Activated naive CD4-positive, alpha-beta T cell treated with anti-CD3 and anti-CD28 coated beads for 36 hours (primary cell): Measurements from ENCODE around the gene TRMT5. TPM values are rescaled to one million over a fixed set of nuclear protein-coding genes. Genes with fewer than 3 reads are reported as not detected.

Experiments used
- CTCF ChIA-PET: fragments of 350-600 bp; sonication (Branson Sonifier 250); formaldehyde crosslinking; loops from one replicate; lab custom pipeline; 2021; ENCODE audit warnings: antibody characterized with exemption; lab: Charles Lee
- DNase-seq: peaks from one replicate; pipeline ENCODE4 v3.0.0-alpha.2; 2020
- H3K27ac Mint-ChIP-seq: one replicate; pipeline ENCODE4 v1.8.0; 2021; ENCODE audit warnings: mild to moderate bottlenecking, mixed read lengths
- H3K27me3 Mint-ChIP-seq: one replicate; pipeline ENCODE4 v1.8.0; 2021; ENCODE audit warnings: low read depth, mixed read lengths
- H3K36me3 Mint-ChIP-seq: one replicate; pipeline ENCODE4 v1.8.0; 2021; ENCODE audit warnings: low read depth, mixed read lengths
- H3K4me1 Mint-ChIP-seq: one replicate; pipeline ENCODE4 v1.8.0; 2021; ENCODE audit warnings: low read depth, mixed read lengths
- H3K4me3 Mint-ChIP-seq: one replicate; pipeline ENCODE4 v1.8.0; 2021; ENCODE audit warnings: mild to moderate bottlenecking, moderate library complexity, mixed read lengths
- H3K9me3 Mint-ChIP-seq: one replicate; pipeline ENCODE4 v1.8.0; 2021; ENCODE audit warnings: mixed read lengths
- intact Hi-C: fragments of 100-400 bp; cut with micrococcal nuclease; formaldehyde crosslinking; loops from one replicate; pipeline ENCODE4 v1.15.1; 2023
- total RNA-seq, 2 experiments: library from RNA; stranded (reverse); gene quantifications; one replicate each; pipeline ENCODE4 v1.2.3, GENCODE V29; 2021

Gene TRMT5
- 10 to 100 TPM; 13.9 to 18.3 TPM for total RNA-seq

GRCh38 chr14:60980811-60981632, at the start of gene TRMT5, which contains the start of gene SLC38A6:
Gene TRMT5 (minus strand): TSS chr14:60981079. CDS start chr14:60980973, 106 bp downstream.
Gene SLC38A6 (plus strand): TSS chr14:60981245. CDS start chr14:60981278, 33 bp downstream.
- intact Hi-C loops, result loop anchor here (1.0 to 2.0 kb wide), 8 partner anchors 197 to 782 kb away; partner anchors contain the start of genes MNAT1, PPM1A and SNAPC1
- CTCF ChIA-PET, result interaction anchor here (0.6 to 1.3 kb wide), 2 partner anchors 19 to 54 kb away, joined by 3 read pairs; no protein-coding TSS in a partner anchor
- H3K27me3 Mint-ChIP-seq, result no peaks in the 10 kb centered on the region

GRCh38 chr14:61026526-61026925, 45.6 kb upstream of the TRMT5 start:
- no peak overlapping the region for H3K27ac Mint-ChIP-seq
- CTCF ChIA-PET, result interaction anchor here (0.6 to 2.6 kb wide), 11 partner anchors 8 to 444 kb away, joined by 3 to 21 read pairs (median 3); no protein-coding TSS in a partner anchor
- H3K4me3 Mint-ChIP-seq, result no peak overlapping the region
- no peaks in the 10 kb centered on the region for H3K36me3 Mint-ChIP-seq
- H3K27me3 Mint-ChIP-seq, result no peaks in the 10 kb centered on the region
- no peaks in the 10 kb centered on the region for H3K9me3 Mint-ChIP-seq
- no peaks in the 10 kb centered on the region for H3K4me1 Mint-ChIP-seq
- DNase-seq, result no peak
- intact Hi-C loops, result loop anchor here (5.0 kb wide), 2 partner anchors 384 to 674 kb away; no protein-coding TSS in a partner anchor

More at GRCh38 chr14:60980811-60981632, at the start of gene TRMT5, which contains the start of gene SLC38A6:
- Mint-ChIP-seq H3K9me3 (no peaks in the 10 kb centered on the region), H3K4me3 (no peak within 1 kb of the TSS), H3K36me3 (peaks cover 16% of the 10 kb centered on the region), H3K27ac (no peak within 1 kb of the TSS), H3K4me1 (peaks cover 31% of the 10 kb centered on the region)
- peak; percentile 95 for DNase-seq

- no peaks in the 10 kb centered on the region for H3K36me3 Mint-ChIP-seq
- CTCF ChIA-PET, result interaction anchor here (0.6 to 2.6 kb wide), 10 partner anchors 9 to 401 kb away, joined by 3 to 21 read pairs (median 4); no protein-coding TSS in a partner anchor
- H3K4me1 Mint-ChIP-seq, result no peaks in the 10 kb centered on the region
- no peak overlapping the region for H3K4me3 Mint-ChIP-seq
- intact Hi-C loops, result loop anchor here (1.0 to 5.0 kb wide), 7 partner anchors 163 to 673 kb away; no protein-coding TSS in a partner anchor
- peak; percentile 76 for DNase-seq
- H3K9me3 Mint-ChIP-seq, result no peaks in the 10 kb centered on the region
- no peaks in the 10 kb centered on the region for H3K27me3 Mint-ChIP-seq
- no peak overlapping the region for H3K27ac Mint-ChIP-seq
These were observed 44.7 kb upstream of the TRMT5 start for GRCh38 chr14:61025251-61026223.

GRCh38 chr14:61019537-61019936, 38.7 kb upstream of the TRMT5 start:
- Mint-ChIP-seq H3K36me3 (no peaks in the 10 kb centered on the region), H3K4me1 (no peaks in the 10 kb centered on the region), H3K27ac (no peak overlapping the region), H3K4me3 (no peak overlapping the region), H3K9me3 (no peaks in the 10 kb centered on the region), H3K27me3 (no peaks in the 10 kb centered on the region)
- DNase-seq, result no peak
- intact Hi-C loops, result no loop called here
- CTCF ChIA-PET, result no interaction called here

- intact Hi-C loops, result no loop called here
- no peaks in the 10 kb centered on the region for H3K4me1 Mint-ChIP-seq
- DNase-seq, result no peak
- no peak overlapping the region for H3K4me3 Mint-ChIP-seq
- no peak overlapping the region for H3K27ac Mint-ChIP-seq
- H3K36me3 Mint-ChIP-seq, result peaks cover 12% of the 10 kb centered on the region
- peaks cover 10% of the 10 kb centered on the region for H3K9me3 Mint-ChIP-seq
- no peaks in the 10 kb centered on the region for H3K27me3 Mint-ChIP-seq
- CTCF ChIA-PET, result no interaction called here
These were observed 22.7 kb upstream of the TRMT5 start for GRCh38 chr14:61003571-61003970.

- peaks cover 25% of the 10 kb centered on the region for H3K36me3 Mint-ChIP-seq
- CTCF ChIA-PET, result no interaction called here
- H3K9me3 Mint-ChIP-seq, result peaks cover 2% of the 10 kb centered on the region
- no peak overlapping the region for H3K4me3 Mint-ChIP-seq
- H3K4me1 Mint-ChIP-seq, result no peaks in the 10 kb centered on the region
- no peak for DNase-seq
- H3K27ac Mint-ChIP-seq, result no peak overlapping the region
- intact Hi-C loops, result no loop called here
- no peaks in the 10 kb centered on the region for H3K27me3 Mint-ChIP-seq
These were observed 18.7 kb upstream of the TRMT5 start for GRCh38 chr14:60999536-60999935.

- Mint-ChIP-seq H3K4me3 (no peak overlapping the region), H3K36me3 (peaks cover 23% of the 10 kb centered on the region), H3K9me3 (no peaks in the 10 kb centered on the region), H3K27me3 (no peaks in the 10 kb centered on the region), H3K27ac (no peak overlapping the region), H3K4me1 (no peaks in the 10 kb centered on the region)
- intact Hi-C loops, result no loop called here
- CTCF ChIA-PET, result no interaction called here
- DNase-seq, result no peak
These were observed 17.7 kb upstream of the TRMT5 start for GRCh38 chr14:60998617-60999016.

- Mint-ChIP-seq H3K4me3 (no peak overlapping the region), H3K27ac (no peak overlapping the region), H3K36me3 (peaks cover 20% of the 10 kb centered on the region), H3K4me1 (peaks cover 2% of the 10 kb centered on the region), H3K9me3 (no peaks in the 10 kb centered on the region), H3K27me3 (no peaks in the 10 kb centered on the region)
- no peak for DNase-seq
- CTCF ChIA-PET, result no interaction called here
- intact Hi-C loops, result no loop called here
These were observed 8.7 kb upstream of the TRMT5 start for GRCh38 chr14:60989599-60989998.

GRCh38 chr14:60986500-60986899, 5.6 kb upstream of the TRMT5 start:
- intact Hi-C loops, result no loop called here
- CTCF ChIA-PET, result no interaction called here
- Mint-ChIP-seq H3K9me3 (no peaks in the 10 kb centered on the region), H3K4me3 (no peak overlapping the region), H3K27ac (no peak overlapping the region), H3K27me3 (no peaks in the 10 kb centered on the region), H3K4me1 (peaks cover 2% of the 10 kb centered on the region), H3K36me3 (peaks cover 11% of the 10 kb centered on the region)
- no peak for DNase-seq

GRCh38 chr14:60984196-60984595, 3.3 kb upstream of the TRMT5 start:
- Mint-ChIP-seq H3K27me3 (no peaks in the 10 kb centered on the region), H3K9me3 (no peaks in the 10 kb centered on the region), H3K36me3 (peaks cover 8% of the 10 kb centered on the region), H3K27ac (no peak overlapping the region), H3K4me1 (peaks cover 14% of the 10 kb centered on the region), H3K4me3 (no peak overlapping the region)
- DNase-seq, result no peak
- CTCF ChIA-PET, result no interaction called here
- intact Hi-C loops, result no loop called here

- Mint-ChIP-seq H3K4me3 (no peak overlapping the region), H3K27ac (no peak overlapping the region), H3K4me1 (peaks cover 27% of the 10 kb centered on the region), H3K27me3 (no peaks in the 10 kb centered on the region), H3K36me3 (peaks cover 16% of the 10 kb centered on the region), H3K9me3 (no peaks in the 10 kb centered on the region)
- CTCF ChIA-PET, result no interaction called here
- intact Hi-C loops, result loop anchor here (1.0 to 2.0 kb wide), 8 partner anchors 196 to 781 kb away; partner anchors contain the start of genes MNAT1, PPM1A and SNAPC1
- DNase-seq, result no peak
These were observed 965 bp upstream of the TRMT5 start for GRCh38 chr14:60981633-60982455.
